Calu3 (cell line): ENCODE data around the gene C4orf50. TPM values are rescaled to one million over a fixed set of nuclear protein-coding genes. Genes with fewer than 3 reads are reported as not detected.

Experiments
- BruUV-seq: library from RNA; stranded (reverse); fragments of 400-500 nt; replicated peaks from 2 replicates; lab custom pipeline; 2021; lab: Mats Ljungman, UMichigan
- CTCF ChIA-PET: fragments of 300-600 bp; sonication (Branson Sonifier 250); formaldehyde crosslinking; loops from one replicate; lab custom pipeline; 2022; ENCODE audit warnings: antibody characterized with exemption; lab: Charles Lee
- DNase-seq: peaks from one replicate; pipeline ENCODE4 v3.0.0; 2022
- H3K27ac Mint-ChIP-seq: one replicate; pipeline ENCODE4 v1.8.0; 2022; ENCODE audit warnings: mixed read lengths; ENCODE audit not compliant: unreplicated experiment
- H3K27me3 Mint-ChIP-seq: one replicate; pipeline ENCODE4 v1.8.0; 2022; ENCODE audit warnings: mixed read lengths; ENCODE audit not compliant: unreplicated experiment
- H3K36me3 Mint-ChIP-seq: one replicate; pipeline ENCODE4 v1.8.0; 2022; ENCODE audit warnings: mild to moderate bottlenecking, moderate library complexity, mixed read lengths; ENCODE audit not compliant: insufficient read depth, unreplicated experiment
- H3K4me1 Mint-ChIP-seq: one replicate; pipeline ENCODE4 v1.8.0; 2022; ENCODE audit warnings: mild to moderate bottlenecking, low read depth, mixed read lengths; ENCODE audit not compliant: unreplicated experiment
- H3K4me3 Mint-ChIP-seq: one replicate; pipeline ENCODE4 v1.8.0; 2022; ENCODE audit warnings: mild to moderate bottlenecking, low read depth, moderate library complexity, mixed read lengths; ENCODE audit not compliant: unreplicated experiment
- H3K9me3 Mint-ChIP-seq: one replicate; pipeline ENCODE4 v1.8.0; 2022; ENCODE audit warnings: low read depth, mixed read lengths; ENCODE audit not compliant: unreplicated experiment
- intact Hi-C: fragments of 100-400 bp; cut with micrococcal nuclease; formaldehyde crosslinking; loops from one replicate; pipeline ENCODE4 v1.10.0; 2022; ENCODE audit not compliant: unreplicated experiment
- total RNA-seq: library from RNA; stranded (reverse); gene quantifications from 2 replicates; pipeline ENCODE4 v1.2.3, GENCODE V29; 2022
- TF ChIP-seq, protein P1 (sequence below): fragments of 200-600 bp; IDR thresholded peaks from one replicate; pipeline ENCODE4 v1.8.0; 2022; ENCODE audit warnings: antibody characterized with exemption; ENCODE audit not compliant: unreplicated experiment

Gene C4orf50
- total RNA-seq, 1 experiment from 2014 or later = not detected

DNA sequence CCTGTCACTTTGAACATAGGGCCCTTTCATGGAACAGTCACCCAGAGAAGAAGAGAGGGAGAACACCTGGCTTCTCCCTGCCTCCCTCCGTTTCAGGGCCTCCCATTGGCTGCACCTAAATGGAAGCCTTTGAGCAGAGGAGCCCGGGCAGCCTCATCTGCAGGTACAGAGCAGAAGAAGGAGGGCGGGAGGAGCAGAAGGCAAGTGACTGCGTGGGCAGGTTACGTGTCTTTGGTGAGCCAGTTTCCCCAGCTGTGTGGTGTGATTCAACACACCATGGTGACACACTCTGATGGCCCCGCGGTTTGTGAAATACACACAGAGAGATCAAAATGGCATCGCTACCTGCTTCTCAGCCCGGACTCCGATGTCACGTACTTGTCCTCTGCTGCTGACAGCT is 431 bp downstream of the C4orf50 start:
- CTCF ChIA-PET = no interaction called here

DNA sequence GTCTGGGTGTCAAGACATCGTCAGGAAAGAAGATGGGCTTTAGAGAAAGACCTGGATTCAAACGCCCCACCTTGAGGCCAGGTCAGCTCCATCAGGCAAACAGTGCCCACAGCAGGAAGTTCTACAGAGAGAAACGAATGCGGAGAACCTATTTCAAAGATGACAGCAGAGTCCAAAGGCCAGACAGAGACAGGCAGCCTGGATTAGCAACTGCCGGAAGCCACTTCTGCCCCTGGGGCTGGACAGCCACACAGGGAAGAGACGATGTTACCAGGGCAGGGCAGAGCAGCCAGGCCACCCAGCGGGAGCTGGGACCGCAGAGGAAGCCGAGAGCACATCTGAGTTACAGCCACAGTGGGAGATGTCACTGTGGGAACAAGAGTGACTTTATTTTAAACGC is 1.2 kb downstream of the C4orf50 start:
- Mint-ChIP-seq H3K4me3 (no peak overlapping the region), H3K36me3 (no peaks in the 10 kb centered on the region), H3K27me3 (peaks cover 22% of the 10 kb centered on the region), H3K9me3 (peaks cover 3% of the 10 kb centered on the region), H3K27ac (no peak overlapping the region), H3K4me1 (no peaks in the 10 kb centered on the region)
- intact Hi-C loops = no loop called here
- CTCF ChIA-PET = no interaction called here
- BruUV-seq = no TSS peak
- TF ChIP-seq, protein P1, sequence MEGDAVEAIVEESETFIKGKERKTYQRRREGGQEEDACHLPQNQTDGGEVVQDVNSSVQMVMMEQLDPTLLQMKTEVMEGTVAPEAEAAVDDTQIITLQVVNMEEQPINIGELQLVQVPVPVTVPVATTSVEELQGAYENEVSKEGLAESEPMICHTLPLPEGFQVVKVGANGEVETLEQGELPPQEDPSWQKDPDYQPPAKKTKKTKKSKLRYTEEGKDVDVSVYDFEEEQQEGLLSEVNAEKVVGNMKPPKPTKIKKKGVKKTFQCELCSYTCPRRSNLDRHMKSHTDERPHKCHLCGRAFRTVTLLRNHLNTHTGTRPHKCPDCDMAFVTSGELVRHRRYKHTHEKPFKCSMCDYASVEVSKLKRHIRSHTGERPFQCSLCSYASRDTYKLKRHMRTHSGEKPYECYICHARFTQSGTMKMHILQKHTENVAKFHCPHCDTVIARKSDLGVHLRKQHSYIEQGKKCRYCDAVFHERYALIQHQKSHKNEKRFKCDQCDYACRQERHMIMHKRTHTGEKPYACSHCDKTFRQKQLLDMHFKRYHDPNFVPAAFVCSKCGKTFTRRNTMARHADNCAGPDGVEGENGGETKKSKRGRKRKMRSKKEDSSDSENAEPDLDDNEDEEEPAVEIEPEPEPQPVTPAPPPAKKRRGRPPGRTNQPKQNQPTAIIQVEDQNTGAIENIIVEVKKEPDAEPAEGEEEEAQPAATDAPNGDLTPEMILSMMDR = no peak
- no peak for DNase-seq

More for the DNA sequence above, 431 bp downstream of the C4orf50 start:
- intact Hi-C loops = no loop called here
- Mint-ChIP-seq H3K9me3 (peaks cover 3% of the 10 kb centered on the region), H3K36me3 (no peaks in the 10 kb centered on the region), H3K27me3 (peaks cover 22% of the 10 kb centered on the region), H3K27ac (no peak overlapping the region), H3K4me1 (no peaks in the 10 kb centered on the region), H3K4me3 (no peak overlapping the region)
- no TSS peak for BruUV-seq
- no peak for DNase-seq
- TF ChIP-seq, protein P1 = no peak

DNA sequence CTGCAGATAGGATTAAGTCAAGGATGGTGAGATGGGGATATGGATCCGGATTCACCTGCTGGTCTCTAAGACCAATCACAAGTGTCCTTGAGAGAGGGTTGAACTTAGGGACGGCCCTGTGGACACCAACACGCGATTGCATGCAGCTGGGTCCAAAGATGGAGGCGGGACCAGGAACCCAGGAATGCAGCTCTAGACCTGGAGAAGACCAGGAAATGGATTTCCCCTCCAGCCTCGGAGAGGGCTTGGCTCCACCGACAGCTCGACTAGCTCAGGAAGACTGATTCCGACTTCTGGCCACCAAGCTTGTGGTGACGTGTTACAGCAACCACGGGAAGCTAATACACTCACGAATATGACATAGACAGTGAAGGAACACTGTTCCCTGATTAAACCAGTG is 4.7 kb downstream of the C4orf50 start:
- CTCF ChIA-PET = no interaction called here
- no peaks in the 10 kb centered on the region for H3K9me3 Mint-ChIP-seq
- H3K4me3 Mint-ChIP-seq = no peak overlapping the region
- H3K36me3 Mint-ChIP-seq = no peaks in the 10 kb centered on the region
- no TSS peak for BruUV-seq
- no peak for DNase-seq
- no peak overlapping the region for H3K27ac Mint-ChIP-seq
- intact Hi-C loops = no loop called here
- TF ChIP-seq, protein P1 = no peak
- no peaks in the 10 kb centered on the region for H3K4me1 Mint-ChIP-seq
- H3K27me3 Mint-ChIP-seq = peaks cover 10% of the 10 kb centered on the region

DNA sequence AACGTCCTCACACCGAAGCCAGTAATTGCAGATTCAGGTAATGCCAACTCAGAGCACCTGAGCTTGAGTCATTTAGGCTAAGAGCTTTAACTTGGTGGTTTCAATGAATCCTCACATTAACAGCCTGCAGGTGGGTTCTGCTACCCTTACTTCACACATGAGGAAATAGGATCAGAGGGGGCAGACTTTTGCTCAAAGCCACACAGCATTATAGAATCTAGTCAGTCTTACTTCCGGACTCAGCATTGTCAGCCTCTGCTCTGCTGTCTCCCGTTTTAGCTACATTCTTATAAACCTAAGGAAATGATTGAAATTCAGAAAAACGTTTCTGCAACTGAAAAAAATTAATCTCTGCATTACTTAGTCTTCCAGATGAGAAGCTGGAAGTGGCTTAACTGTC is 6.0 kb downstream of the C4orf50 start:
- H3K36me3 Mint-ChIP-seq = no peaks in the 10 kb centered on the region
- TF ChIP-seq, protein P1 = no peak
- no TSS peak for BruUV-seq
- no peak overlapping the region for H3K27ac Mint-ChIP-seq
- H3K27me3 Mint-ChIP-seq = no peaks in the 10 kb centered on the region
- CTCF ChIA-PET = no interaction called here
- no peak overlapping the region for H3K4me3 Mint-ChIP-seq
- DNase-seq = no peak
- H3K9me3 Mint-ChIP-seq = no peaks in the 10 kb centered on the region
- no peaks in the 10 kb centered on the region for H3K4me1 Mint-ChIP-seq
- intact Hi-C loops = no loop called here
